Measurements from ENCODE around the gene CLK4. TPM values are rescaled to one million over a fixed set of nuclear protein-coding genes. Genes with fewer than 3 reads are reported as not detected.

Gene CLK4
- total RNA-seq, 1 experiment from 2014 or later: 9.8 TPM

DNA sequence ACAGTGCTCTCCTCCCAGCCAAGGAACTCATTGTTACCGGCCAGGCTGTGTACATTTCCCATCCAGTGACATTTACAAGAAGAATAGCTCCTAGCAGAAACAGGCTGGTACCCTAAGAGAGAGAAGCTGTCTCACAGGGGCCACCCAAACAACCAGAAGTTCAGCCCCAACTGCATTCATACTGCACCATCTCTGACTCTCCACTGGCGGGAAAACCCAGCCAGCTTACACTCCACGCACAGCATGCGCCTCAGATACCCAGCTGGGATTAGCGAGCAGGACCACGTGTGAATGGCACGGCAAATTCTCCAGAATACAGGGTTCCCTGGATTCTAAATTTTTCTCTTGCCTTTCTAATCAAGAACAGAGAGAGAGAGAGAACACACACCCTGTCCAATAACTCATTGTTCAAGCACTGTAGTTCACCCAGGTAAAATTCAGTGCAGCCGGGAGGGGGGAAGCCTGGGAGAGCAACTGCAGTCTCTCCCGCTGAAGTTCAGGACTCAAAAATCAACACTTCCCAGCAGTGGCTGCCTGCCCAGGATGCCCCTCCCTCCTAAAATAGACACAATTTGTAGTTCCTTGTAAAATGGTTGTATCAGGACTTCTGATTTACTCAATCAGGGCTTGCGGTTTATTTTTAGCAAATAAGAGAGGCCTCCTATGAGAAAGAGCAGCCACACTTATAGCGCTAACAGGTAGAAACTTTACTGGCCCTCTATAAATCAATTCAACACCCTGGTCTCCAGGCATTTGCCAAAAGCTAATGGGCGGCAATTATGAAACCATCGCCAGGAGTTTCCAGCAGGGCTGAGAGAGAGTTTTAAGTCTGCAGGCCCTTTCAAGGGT lies 38.9 kb downstream of the CLK4 start:
- Histone ChIP-seq H3K4me1 (ENCODE audit: control insufficient read depth in 1 of 2, insufficient read depth in 2 of 2, low read length in 2 of 2) (no peaks in the 10 kb centered on the region), H2AFZ (ENCODE audit: low read depth, low read length, poor library complexity, severe bottlenecking) (no peak overlapping the region), H3K36me3 (ENCODE audit: control insufficient read depth in 1 of 2, insufficient read depth in 2 of 2, low read length in 2 of 2) (no peaks in the 10 kb centered on the region), H3K79me2 (ENCODE audit: insufficient read depth, low read length) (no peaks in the 10 kb centered on the region), H3K9me2 (ENCODE audit: insufficient read depth) (no peaks in the 10 kb centered on the region), H3K27ac (ENCODE audit: low read depth, low read length) (no peak overlapping the region), H4K20me1 (ENCODE audit: insufficient read depth) (no peaks in the 10 kb centered on the region), H3K4me2 (ENCODE audit: low read length) (no peak overlapping the region), H3K27me3 (ENCODE audit: insufficient read depth, low read length) (no peaks in the 10 kb centered on the region), H3K4me3 (replicated peaks in 1 of 2; ENCODE audit: low read depth in 1 of 2, low read length in 2 of 2) (no peak overlapping the region), H3K9ac (ENCODE audit: low read length) (no peak overlapping the region), H3K9me3 (ENCODE audit: control insufficient read depth in 1 of 2, insufficient read depth in 1 of 2, low read depth in 1 of 2, low read length in 2 of 2) (no peaks in the 10 kb centered on the region; a peak in 1 of 4 replicates)
- RAD21 ChIA-PET (ENCODE audit: low non-redundant PET in 1 of 2, low total read pairs in 2 of 2, uncharacterized antibody in 2 of 2, unreplicated experiment in 2 of 2): no interaction called here
- CTCF ChIA-PET: no interaction called here
- BruUV-seq (replicated peaks): no TSS peak
- TF ChIP-seq POLR2AphosphoS5 (IDR thresholded peaks at IDR 0.05; ENCODE audit: low read depth, low read length): no peak
- no peak for TF ChIP-seq EZH2phosphoT487 (IDR thresholded peaks at IDR 0.05; ENCODE audit: borderline replicate concordance)
- TF ChIP-seq, protein P1, sequence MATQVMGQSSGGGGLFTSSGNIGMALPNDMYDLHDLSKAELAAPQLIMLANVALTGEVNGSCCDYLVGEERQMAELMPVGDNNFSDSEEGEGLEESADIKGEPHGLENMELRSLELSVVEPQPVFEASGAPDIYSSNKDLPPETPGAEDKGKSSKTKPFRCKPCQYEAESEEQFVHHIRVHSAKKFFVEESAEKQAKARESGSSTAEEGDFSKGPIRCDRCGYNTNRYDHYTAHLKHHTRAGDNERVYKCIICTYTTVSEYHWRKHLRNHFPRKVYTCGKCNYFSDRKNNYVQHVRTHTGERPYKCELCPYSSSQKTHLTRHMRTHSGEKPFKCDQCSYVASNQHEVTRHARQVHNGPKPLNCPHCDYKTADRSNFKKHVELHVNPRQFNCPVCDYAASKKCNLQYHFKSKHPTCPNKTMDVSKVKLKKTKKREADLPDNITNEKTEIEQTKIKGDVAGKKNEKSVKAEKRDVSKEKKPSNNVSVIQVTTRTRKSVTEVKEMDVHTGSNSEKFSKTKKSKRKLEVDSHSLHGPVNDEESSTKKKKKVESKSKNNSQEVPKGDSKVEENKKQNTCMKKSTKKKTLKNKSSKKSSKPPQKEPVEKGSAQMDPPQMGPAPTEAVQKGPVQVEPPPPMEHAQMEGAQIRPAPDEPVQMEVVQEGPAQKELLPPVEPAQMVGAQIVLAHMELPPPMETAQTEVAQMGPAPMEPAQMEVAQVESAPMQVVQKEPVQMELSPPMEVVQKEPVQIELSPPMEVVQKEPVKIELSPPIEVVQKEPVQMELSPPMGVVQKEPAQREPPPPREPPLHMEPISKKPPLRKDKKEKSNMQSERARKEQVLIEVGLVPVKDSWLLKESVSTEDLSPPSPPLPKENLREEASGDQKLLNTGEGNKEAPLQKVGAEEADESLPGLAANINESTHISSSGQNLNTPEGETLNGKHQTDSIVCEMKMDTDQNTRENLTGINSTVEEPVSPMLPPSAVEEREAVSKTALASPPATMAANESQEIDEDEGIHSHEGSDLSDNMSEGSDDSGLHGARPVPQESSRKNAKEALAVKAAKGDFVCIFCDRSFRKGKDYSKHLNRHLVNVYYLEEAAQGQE (IDR thresholded peaks at IDR 0.05; ENCODE audit: low read depth): no peak
- no peak for TF ChIP-seq CTCF (IDR thresholded peaks at IDR 0.05 in 2 of 3, conservative IDR thresholded peaks at IDR 0.05 in 1 of 3; ENCODE audit: borderline replicate concordance in 1 of 3, insufficient read depth in 1 of 3, low read depth in 2 of 3, low read length in 2 of 3)
- no peak for TF ChIP-seq SP1 (IDR thresholded peaks at IDR 0.05; ENCODE audit: low read depth)
- TF ChIP-seq, protein P2, sequence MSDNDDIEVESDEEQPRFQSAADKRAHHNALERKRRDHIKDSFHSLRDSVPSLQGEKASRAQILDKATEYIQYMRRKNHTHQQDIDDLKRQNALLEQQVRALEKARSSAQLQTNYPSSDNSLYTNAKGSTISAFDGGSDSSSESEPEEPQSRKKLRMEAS (IDR thresholded peaks at IDR 0.05): no peak
- no peak for TF ChIP-seq ZFX (IDR thresholded peaks at IDR 0.05)
- TF ChIP-seq POLR2A (IDR thresholded peaks at IDR 0.05; ENCODE audit: borderline replicate concordance, extremely low read depth, insufficient read depth, insufficient read length): no peak
- TF ChIP-seq YY1 (IDR thresholded peaks at IDR 0.05; ENCODE audit: extremely low read depth, insufficient replicate concordance, low read depth, low read length): no peak
- TF ChIP-seq CBX3 (IDR thresholded peaks at IDR 0.05; ENCODE audit: low read depth): no peak
- no peak for DNase-seq (ENCODE audit: low read depth, low spot score)
- no peak for ATAC-seq
- POLR2A ChIA-PET: no interaction called here
- intact Hi-C loops (cut with micrococcal nuclease): no loop called here
